Esophagus squamous epithelium (tissue), 4 donors: ENCODE data around the gene ERC2.

Experiments used
- CTCF ChIP-seq, 6 experiments: fragments of 450-650 bp in 4 of 6; fragments of 200-600 bp in 2 of 6; sonication (generic) in 2 of 6; IDR thresholded peaks; one replicate each; pipeline ENCODE4 v1.5.1; 2016 to 2019; ENCODE audit warnings: antibody characterized with exemption in 6 of 6, mild to moderate bottlenecking in 4 of 6, moderate library complexity in 4 of 6
- POLR2A ChIP-seq, 4 donors: fragments of 450-650 bp; IDR thresholded peaks; one replicate each; pipeline ENCODE4 v1.6.1; 2017; ENCODE audit warnings: antibody characterized with exemption in 4 of 4, mild to moderate bottlenecking in 4 of 4, moderate library complexity in 3 of 4

- TF ChIP-seq CTCF (IDR thresholded peaks at IDR 0.05) (no peak), POLR2A (IDR thresholded peaks at IDR 0.05) (no peak)
These were observed 985.6 kb downstream of the ERC2 start for GRCh38 chr3:55482496-55483195.
